ENCODE measurements around the gene UBE2S. TPM values are rescaled to one million over a fixed set of nuclear protein-coding genes. Genes with fewer than 3 reads are reported as not detected.

UBE2S gene
- 8.6 and 20.3 TPM in 2 replicates for total RNA-seq

GRCh38 chr19:55407550-55407799, at the start of gene UBE2S:
TSS of gene UBE2S (minus strand) at chr19:55407788. CDS start at chr19:55407589, 199 bp downstream.

GRCh38 chr19:55443045-55443823, 35.6 kb upstream of the UBE2S start, which contains the start of gene SHISA7:
TSS of gene SHISA7 (minus strand) at chr19:55443300. CDS start at chr19:55442863, 437 bp downstream.

DNA sequence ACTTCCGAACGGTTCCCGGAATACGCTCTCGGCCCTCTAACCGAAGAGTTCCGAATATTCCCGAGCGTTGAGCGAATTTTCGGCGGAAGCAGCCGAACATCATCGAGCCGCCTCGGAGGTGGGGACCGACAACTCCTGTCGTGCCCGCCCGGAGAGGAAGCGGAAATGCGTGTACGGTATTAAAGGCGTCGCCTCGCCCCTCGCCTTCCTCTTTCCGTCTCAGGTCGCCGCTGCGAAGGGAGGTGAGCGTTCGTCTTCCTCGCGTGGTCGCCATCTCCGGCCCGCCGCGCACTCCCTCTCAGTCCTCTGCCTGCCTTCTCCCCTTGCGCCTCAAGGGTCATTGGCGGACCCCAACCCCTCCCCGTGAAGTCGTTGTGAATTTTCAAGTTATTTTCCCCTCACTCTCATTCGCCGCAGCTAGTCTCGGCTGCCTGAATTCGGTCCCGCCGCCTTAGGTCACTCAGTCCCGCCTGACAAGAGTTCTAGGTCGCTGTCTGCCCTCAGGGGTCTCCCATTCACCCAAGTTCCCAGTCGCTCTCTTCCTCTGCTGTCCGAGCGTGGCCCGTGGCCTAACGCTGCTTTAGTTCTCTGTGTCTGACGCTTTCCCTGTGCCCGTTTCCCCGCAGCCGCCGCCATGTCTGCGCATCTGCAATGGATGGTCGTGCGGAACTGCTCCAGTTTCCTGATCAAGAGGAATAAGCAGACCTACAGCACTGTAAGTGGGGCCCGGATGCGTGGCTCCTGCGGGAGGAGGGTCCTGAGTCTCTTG, 21.7 kb downstream of the UBE2S start, which contains the start of gene RPL28:
RPL28 (plus strand) TSS at position 209 of the 769 bp plus-strand sequence; CDS start at position 635, 426 bp downstream.

DNA sequence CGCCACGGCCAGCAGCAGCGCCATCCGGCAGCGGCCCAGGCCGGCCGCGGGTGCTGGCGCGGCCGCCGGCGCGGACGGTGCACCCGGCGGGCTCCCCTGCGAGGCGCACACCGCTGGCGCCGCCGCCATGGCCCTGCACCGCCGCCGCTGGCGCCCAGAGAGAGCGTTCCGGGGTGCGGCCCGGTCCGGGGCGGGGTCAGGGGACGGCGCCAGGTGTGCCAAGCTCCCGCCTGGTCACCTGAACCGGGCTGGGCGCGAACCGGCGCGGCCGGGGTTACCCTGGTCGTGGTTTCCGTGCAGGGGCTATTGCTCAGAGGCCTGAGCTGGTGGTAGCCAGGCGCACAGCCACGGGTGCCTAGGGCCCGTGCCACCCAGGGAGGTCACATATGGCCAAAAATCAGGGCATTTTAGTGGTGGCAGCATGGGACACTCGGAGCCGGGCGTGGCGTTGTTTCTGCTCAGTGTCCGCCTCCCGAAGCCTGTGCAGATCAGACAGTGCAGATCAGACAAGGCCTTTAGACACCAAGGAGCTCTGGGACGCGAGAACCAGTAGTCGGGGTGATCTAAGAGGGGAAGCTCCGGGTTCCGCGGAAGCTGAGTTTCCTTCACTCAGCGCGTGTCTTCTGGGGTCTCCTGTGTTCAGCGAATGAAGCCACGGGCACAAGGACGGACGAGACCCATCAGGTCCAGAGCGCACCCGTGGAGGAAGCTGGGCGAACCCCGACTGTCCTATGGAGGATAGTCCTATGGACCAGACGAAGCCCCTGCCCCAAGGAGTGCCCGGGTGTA, 23.3 kb downstream of the UBE2S start, which contains the start of gene TMEM238:
TMEM238 (minus strand) TSS at position 162 of the 789 bp plus-strand sequence; CDS start at position 129, 33 bp downstream.

GRCh38 chr19:55376241-55376933, 31.2 kb downstream of the UBE2S start, which contains the start of gene TMEM190:
TSS of gene TMEM190 (plus strand) at chr19:55376826. CDS start at chr19:55376854, 28 bp downstream.

DNA sequence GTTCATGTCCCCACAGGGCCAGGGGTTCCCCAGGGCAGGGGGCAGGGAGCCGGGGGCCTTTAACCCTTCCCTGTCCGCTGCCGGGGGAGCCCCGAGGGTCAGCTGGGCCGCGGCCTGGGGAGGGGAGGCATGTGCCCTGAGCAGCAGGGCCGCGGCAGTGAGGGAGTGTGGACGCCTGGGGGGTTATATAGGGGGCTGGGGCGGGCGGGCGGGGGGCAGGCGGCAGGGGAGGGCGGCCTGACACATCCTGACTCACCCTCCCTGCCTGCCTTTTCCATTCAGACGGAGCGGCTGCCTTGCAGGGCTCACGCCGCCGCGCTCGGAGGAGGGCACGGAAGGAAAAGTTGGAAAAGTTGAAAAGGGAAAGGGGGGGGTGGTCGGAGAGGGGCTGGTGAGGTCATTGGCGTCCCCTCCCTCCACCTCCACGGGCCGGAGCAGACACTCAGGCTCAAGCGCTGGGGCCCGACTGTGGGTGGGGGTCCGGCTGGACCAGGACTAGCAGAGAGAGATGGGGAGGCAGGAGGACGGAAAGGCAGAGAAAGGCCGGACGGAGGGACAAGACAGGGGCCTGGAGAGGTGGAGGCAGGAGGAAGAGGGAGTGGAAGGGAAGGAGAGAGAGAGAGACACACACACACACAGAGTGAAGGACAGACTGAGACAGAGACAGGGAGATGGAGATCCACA, 37.1 kb downstream of the UBE2S start, which contains the start of gene IL11:
IL11 (minus strand) TSS at position 159 of the 684 bp plus-strand sequence; CDS start at position 6, 153 bp downstream.

DNA sequence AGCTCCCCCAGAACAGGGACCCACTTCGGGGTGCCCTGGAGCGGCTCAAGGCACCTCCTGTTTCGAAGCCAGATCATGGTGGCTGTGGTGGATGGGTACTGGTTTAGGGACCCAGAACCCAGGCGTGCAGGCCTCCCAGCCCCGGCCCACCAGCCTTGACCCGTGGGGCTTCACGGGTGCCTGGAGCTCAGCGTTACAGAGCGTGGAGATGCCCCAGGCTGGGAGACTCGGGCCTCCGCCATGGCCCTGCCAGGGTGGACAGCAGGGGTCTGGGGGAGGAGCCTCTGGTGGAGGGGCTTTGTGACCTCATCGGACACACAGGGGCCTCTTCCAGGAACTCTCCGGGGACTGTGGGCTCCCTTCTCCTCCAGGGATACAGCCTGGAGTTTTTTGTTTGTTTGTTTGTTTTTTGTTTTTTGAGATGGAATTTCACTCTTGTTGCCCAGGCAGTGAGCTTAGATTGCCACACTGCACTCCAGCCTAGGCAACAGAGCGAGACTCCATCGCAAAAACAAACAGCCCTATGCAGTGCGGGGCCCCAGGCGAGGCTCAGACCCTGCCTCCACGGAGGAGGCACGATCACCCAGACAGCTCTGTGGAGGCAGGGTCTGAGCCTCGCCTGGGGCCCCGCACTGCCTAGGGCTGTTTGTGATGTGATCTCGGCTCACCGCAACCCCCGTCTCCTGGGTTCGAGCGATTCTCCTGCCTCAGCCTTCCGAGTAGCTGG, 44.4 kb downstream of the UBE2S start, which contains the start of gene GARIN5B:
GARIN5B (minus strand) TSS at position 271 of the 727 bp plus-strand sequence; CDS start at position 77, 194 bp downstream.

DNA sequence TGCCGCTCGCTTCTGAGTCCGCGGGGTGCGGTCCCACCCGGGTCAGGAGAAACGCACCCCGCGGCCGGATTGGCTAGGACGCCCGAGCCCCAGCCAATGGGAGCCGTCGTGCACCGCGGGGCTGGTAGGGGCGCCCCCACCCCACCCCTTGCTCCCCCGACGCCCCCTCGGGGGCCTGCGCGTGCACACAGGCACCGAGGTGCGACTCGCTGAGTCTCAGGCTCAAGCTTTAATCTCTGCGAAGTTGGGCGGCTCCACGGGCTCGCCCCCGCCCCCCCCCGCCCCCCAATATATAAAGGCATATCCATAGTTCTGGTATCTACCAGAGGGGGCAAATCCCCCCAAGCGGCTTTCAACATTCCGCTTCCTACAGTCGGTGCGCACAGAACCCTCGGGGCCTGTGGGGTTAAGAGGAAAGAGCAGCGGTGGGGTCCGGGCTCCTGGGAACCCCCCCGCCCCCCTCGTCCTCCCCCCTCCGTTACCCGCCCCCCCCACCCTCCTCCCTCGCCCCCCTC, 52.8 kb downstream of the UBE2S start, which contains the start of gene COX6B2:
COX6B2 (minus strand) TSS at position 22 of the 515 bp plus-strand sequence. CDS start 198 bp downstream, outside the sequence.

Other genes with a start within 250 kb of the UBE2S start
- 0.26 and 0.47 TPM in 2 replicates for gene DNAAF3, start 241.2 kb downstream of the UBE2S start, total RNA-seq
- gene SYT5, start 227.5 kb downstream of the UBE2S start, total RNA-seq, result 0.09 and 0.16 TPM in 2 replicates
- 4.1 and 9.8 TPM in 2 replicates for gene PTPRH, start 198.3 kb downstream of the UBE2S start, total RNA-seq
- gene TMEM86B, start 179.0 kb downstream of the UBE2S start, total RNA-seq, result 0.95 and 1.5 TPM in 2 replicates
- 24.0 and 24.4 TPM in 2 replicates for gene PPP6R1, start 148.8 kb downstream of the UBE2S start, total RNA-seq
- gene HSPBP1, start 127.7 kb downstream of the UBE2S start, total RNA-seq, result 20.2 and 20.3 TPM in 2 replicates
- gene BRSK1, start 123.8 kb downstream of the UBE2S start, total RNA-seq, result 3.5 and 7.0 TPM in 2 replicates
- not detected in 2 replicates for gene TMEM150B, start 82.4 kb downstream of the UBE2S start, total RNA-seq
- gene KMT5C, start 67.9 kb downstream of the UBE2S start, total RNA-seq, result 7.1 and 10.3 TPM in 2 replicates
- 0.16 TPM in 1 of 2 replicates, not detected in the other for gene COX6B2, start 53.1 kb downstream of the UBE2S start, total RNA-seq
- not detected in 2 replicates for gene GARIN5B, start 44.5 kb downstream of the UBE2S start, total RNA-seq
- gene IL11, start 37.3 kb downstream of the UBE2S start, total RNA-seq, result 0.94 and 1.6 TPM in 2 replicates
- 0.47 TPM in 1 of 2 replicates, not detected in the other for gene TMEM190, start 31.0 kb downstream of the UBE2S start, total RNA-seq
- 0.16 TPM in 1 of 2 replicates, not detected in the other for gene TMEM238, start 23.5 kb downstream of the UBE2S start, total RNA-seq
- 202 and 304 TPM in 2 replicates for gene RPL28, start 21.9 kb downstream of the UBE2S start, total RNA-seq
- not detected in 2 replicates for gene SHISA7, start 35.5 kb upstream of the UBE2S start, total RNA-seq
- 38.8 and 58.3 TPM in 2 replicates for gene ISOC2, start 53.9 kb upstream of the UBE2S start, total RNA-seq
- gene C19orf85, start 57.0 kb upstream of the UBE2S start, total RNA-seq, result not detected in 2 replicates
- 0.47 and 0.69 TPM in 2 replicates for gene ZNF628, start 68.8 kb upstream of the UBE2S start, total RNA-seq
- 9.2 and 16.2 TPM in 2 replicates for gene NAT14, start 77.4 kb upstream of the UBE2S start, total RNA-seq
- gene SSC5D, start 80.6 kb upstream of the UBE2S start, total RNA-seq, result 3.9 and 13.1 TPM in 2 replicates
- gene SBK2, start 129.3 kb upstream of the UBE2S start, total RNA-seq, result not detected in 2 replicates
- gene SBK3, start 137.8 kb upstream of the UBE2S start, total RNA-seq, result 0.16 TPM in 1 of 2 replicates, not detected in the other
- gene ZNF579, start 173.1 kb upstream of the UBE2S start, total RNA-seq, result 1.6 and 2.0 TPM in 2 replicates
- gene FIZ1, start 191.7 kb upstream of the UBE2S start, total RNA-seq, result 0.95 and 2.1 TPM in 2 replicates
- gene ZNF524, start 192.5 kb upstream of the UBE2S start, total RNA-seq, result 12.1 and 13.2 TPM in 2 replicates
- gene ZNF865, start 197.9 kb upstream of the UBE2S start, total RNA-seq, result 0.34 and 0.63 TPM in 2 replicates
- gene ZNF784, start 216.8 kb upstream of the UBE2S start, total RNA-seq, result 5.0 and 5.8 TPM in 2 replicates
- 4.4 and 5.7 TPM in 2 replicates for gene ZNF580, start 233.2 kb upstream of the UBE2S start, total RNA-seq
- 29.1 and 32.2 TPM in 2 replicates for gene ZNF581, start 235.9 kb upstream of the UBE2S start, total RNA-seq
- gene CCDC106, start 240.4 kb upstream of the UBE2S start, total RNA-seq, result 3.9 and 7.3 TPM in 2 replicates
- 72.3 and 77.7 TPM in 2 replicates for gene U2AF2, start 247.2 kb upstream of the UBE2S start, total RNA-seq

Data from bronchial smooth muscle cell (primary cell).